ENCODE data around the gene TMEM212.

TMEM212 gene

DNA sequence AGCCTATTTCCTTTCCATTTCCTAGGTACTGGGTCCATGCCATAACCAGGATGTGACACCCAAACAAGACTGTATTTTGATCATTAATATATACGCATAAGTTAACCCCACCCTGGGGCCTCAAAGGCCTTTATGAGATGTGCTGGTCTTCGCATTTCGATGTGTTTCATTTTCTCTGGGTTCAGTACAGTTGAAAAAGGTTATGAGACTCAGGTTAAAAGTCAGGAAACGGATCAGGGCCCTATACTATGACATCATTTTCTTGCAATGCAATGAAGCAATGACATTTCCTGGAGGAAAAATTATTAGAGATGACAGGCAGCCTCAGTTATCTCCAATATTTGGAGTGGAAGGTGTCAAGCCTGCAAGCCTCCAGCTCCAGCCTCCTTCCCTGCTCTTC is 31.7 kb downstream of the TMEM212 start:
- no peak overlapping the region for H3K23ac ChIP-seq (ENCODE audit: low read length)
- H4K8ac ChIP-seq (ENCODE audit: low read depth, low read length) = no peak overlapping the region
- no peaks in the 10 kb centered on the region for H3K9me3 ChIP-seq (ENCODE audit: insufficient read depth, low read depth, low read length)
- DNase-seq = peak; percentile 61 to 90
- no peak overlapping the region for H3K4ac ChIP-seq (ENCODE audit: low read depth, low read length)
- no peak overlapping the region for H2BK5ac ChIP-seq (ENCODE audit: low read depth, low read length, poor library complexity)
- no peak overlapping the region for H3K14ac ChIP-seq (ENCODE audit: low read length)
- H3K79me1 ChIP-seq (ENCODE audit: low read length) = peaks cover 10% of the 10 kb centered on the region
- no peak overlapping the region for H4K12ac ChIP-seq (ENCODE audit: low read depth, low read length)
- no peaks in the 10 kb centered on the region for H3K36me3 ChIP-seq (ENCODE audit: control insufficient read depth in 1 of 2, insufficient read depth in 2 of 2, low read length in 2 of 2)
- no peak overlapping the region for H3K18ac ChIP-seq (ENCODE audit: low read length)
- H2AFZ ChIP-seq (ENCODE audit: insufficient read depth, low read length, poor library complexity) = no peak overlapping the region
- H3K4me3 ChIP-seq (ENCODE audit: low read depth, low read length) = no peak overlapping the region
- H2BK120ac ChIP-seq (ENCODE audit: insufficient read depth, low read length, poor library complexity) = peak overlapping the region; percentile 72
- H2AK5ac ChIP-seq (ENCODE audit: low read length) = no peak overlapping the region
- no peak overlapping the region for H3K4me2 ChIP-seq (ENCODE audit: low read length)
- H3K27me3 ChIP-seq (ENCODE audit: insufficient read depth, low read length) = no peaks in the 10 kb centered on the region
- H3K9ac ChIP-seq (ENCODE audit: low read length) = no peak overlapping the region
- H3K79me2 ChIP-seq (ENCODE audit: control insufficient read depth, insufficient read depth, low read length, poor library complexity) = no peaks in the 10 kb centered on the region
- H3K27ac ChIP-seq (ENCODE audit: low read depth, low read length) = peak overlapping the region; percentile 91
- no CpG with 5 or more reads among the region's 4 CpGs for WGBS (ENCODE audit: extremely low coverage, insufficient coverage, insufficient read length)
- H3K4me1 ChIP-seq (ENCODE audit: control insufficient read depth in 1 of 2, insufficient read depth in 2 of 2, low read length in 2 of 2) = peaks cover 4 to 21% of the 10 kb centered on the region in 2 experiments
- H4K91ac ChIP-seq (ENCODE audit: low read depth, low read length) = no peak overlapping the region
- H2BK12ac ChIP-seq (ENCODE audit: low read length) = peak overlapping the region; percentile 73

DNA sequence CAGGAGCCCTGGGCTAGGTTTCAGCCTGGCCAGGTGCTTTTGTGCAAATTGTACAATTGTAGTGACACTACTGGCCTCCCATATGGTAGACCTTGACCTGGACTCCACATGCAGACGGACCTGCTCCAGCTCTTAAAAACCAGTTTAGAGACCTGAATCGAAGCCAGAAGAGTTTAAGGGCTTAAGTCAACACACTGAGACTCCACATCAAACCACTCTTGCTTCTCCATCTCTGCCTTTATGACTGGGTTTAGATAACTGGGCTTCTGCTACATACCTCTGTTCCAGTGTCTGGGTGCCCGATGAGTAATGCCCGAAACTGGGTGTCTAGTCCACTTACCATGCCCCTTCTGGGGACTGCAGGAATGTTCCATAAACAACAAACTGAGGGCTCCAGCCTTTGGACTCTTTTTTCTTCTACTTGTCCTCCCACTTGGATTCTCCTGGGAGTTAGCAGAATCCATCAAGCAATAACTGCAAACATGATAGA is 32.8 kb downstream of the TMEM212 start:
- Histone ChIP-seq H3K4ac (ENCODE audit: low read depth, low read length) (no peak overlapping the region), H3K23ac (ENCODE audit: low read length) (no peak overlapping the region)
- no CpG with 5 or more reads among the region's 4 CpGs for WGBS (ENCODE audit: extremely low coverage, insufficient coverage, insufficient read length)

DNA sequence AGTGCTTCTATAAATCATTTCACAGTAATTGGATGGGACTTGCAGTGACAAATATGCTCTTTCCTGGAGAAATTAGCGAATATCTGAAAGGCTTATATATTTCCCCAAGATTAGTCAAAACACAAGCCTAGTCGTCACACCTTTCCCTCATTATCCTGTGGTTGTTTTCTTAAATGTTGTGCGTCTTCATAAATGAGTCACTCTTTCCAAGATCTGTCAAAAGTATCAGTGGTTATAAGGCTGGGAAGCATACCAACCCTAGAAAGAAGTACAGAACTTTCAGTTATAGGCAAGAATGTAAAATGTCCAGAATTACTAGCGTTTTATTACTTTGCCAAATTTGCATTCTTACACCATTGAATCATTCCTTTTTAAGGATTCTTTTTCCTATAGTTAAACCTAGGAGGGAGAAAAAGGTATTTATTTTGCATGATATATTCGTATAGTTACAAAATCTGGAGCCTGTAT is 33.6 kb downstream of the TMEM212 start:
- Histone ChIP-seq H2BK120ac (ENCODE audit: insufficient read depth, low read length, poor library complexity) (no peak overlapping the region), H3K4me1 (ENCODE audit: control insufficient read depth in 1 of 2, insufficient read depth in 2 of 2, low read length in 2 of 2) (peaks cover 4 to 21% of the 10 kb centered on the region in 2 experiments), H2BK5ac (ENCODE audit: low read depth, low read length, poor library complexity) (no peak overlapping the region), H3K36me3 (ENCODE audit: control insufficient read depth in 1 of 2, insufficient read depth in 2 of 2, low read length in 2 of 2) (no peaks in the 10 kb centered on the region), H2BK12ac (ENCODE audit: low read length) (no peak overlapping the region), H3K18ac (ENCODE audit: low read length) (no peak overlapping the region), H3K4me3 (ENCODE audit: low read depth, low read length) (no peak overlapping the region), H3K79me1 (ENCODE audit: low read length) (peaks cover 10% of the 10 kb centered on the region), H3K4ac (ENCODE audit: low read depth, low read length) (no peak overlapping the region), H3K27me3 (ENCODE audit: insufficient read depth, low read length) (no peaks in the 10 kb centered on the region), H3K79me2 (ENCODE audit: control insufficient read depth, insufficient read depth, low read length, poor library complexity) (no peaks in the 10 kb centered on the region), H3K23ac (ENCODE audit: low read length) (no peak overlapping the region), H2AK5ac (ENCODE audit: low read length) (no peak overlapping the region), H3K9me3 (ENCODE audit: insufficient read depth, low read depth, low read length) (no peaks in the 10 kb centered on the region), H3K4me2 (ENCODE audit: low read length) (no peak overlapping the region), H2AFZ (ENCODE audit: insufficient read depth, low read length, poor library complexity) (no peak overlapping the region), H4K91ac (ENCODE audit: low read depth, low read length) (no peak overlapping the region), H4K12ac (ENCODE audit: low read depth, low read length) (no peak overlapping the region), H3K14ac (ENCODE audit: low read length) (no peak overlapping the region), H3K27ac (ENCODE audit: low read depth, low read length) (no peak overlapping the region), H3K9ac (ENCODE audit: low read length) (no peak overlapping the region), H4K8ac (ENCODE audit: low read depth, low read length) (no peak overlapping the region)
- WGBS (ENCODE audit: extremely low coverage, insufficient coverage, insufficient read length) = no CpG with 5 or more reads among the region's 5 CpGs
- peak; percentile 35 to 82 for DNase-seq

More for the DNA sequence above, 32.8 kb downstream of the TMEM212 start:
- Histone ChIP-seq H2BK12ac (ENCODE audit: low read length) (peak overlapping the region; percentile 0), H3K36me3 (ENCODE audit: control insufficient read depth in 1 of 2, insufficient read depth in 2 of 2, low read length in 2 of 2) (no peaks in the 10 kb centered on the region), H3K27ac (ENCODE audit: low read depth, low read length) (peak overlapping the region; percentile 8), H2BK120ac (ENCODE audit: insufficient read depth, low read length, poor library complexity) (no peak overlapping the region), H3K14ac (ENCODE audit: low read length) (peak overlapping the region; percentile 57), H3K9me3 (ENCODE audit: insufficient read depth, low read depth, low read length) (no peaks in the 10 kb centered on the region), H4K91ac (ENCODE audit: low read depth, low read length) (peak overlapping the region; percentile 3), H4K8ac (ENCODE audit: low read depth, low read length) (no peak overlapping the region), H2BK5ac (ENCODE audit: low read depth, low read length, poor library complexity) (peak overlapping the region; percentile 55), H2AK5ac (ENCODE audit: low read length) (peak overlapping the region; percentile 60), H3K27me3 (ENCODE audit: insufficient read depth, low read length) (no peaks in the 10 kb centered on the region), H2AFZ (ENCODE audit: insufficient read depth, low read length, poor library complexity) (peak overlapping the region; percentile 45), H3K4me3 (ENCODE audit: low read depth, low read length) (no peak overlapping the region), H3K4me1 (ENCODE audit: control insufficient read depth in 1 of 2, insufficient read depth in 2 of 2, low read length in 2 of 2) (peaks cover 4 to 21% of the 10 kb centered on the region in 2 experiments), H3K18ac (ENCODE audit: low read length) (no peak overlapping the region), H3K4me2 (ENCODE audit: low read length) (no peak overlapping the region), H3K79me2 (ENCODE audit: control insufficient read depth, insufficient read depth, low read length, poor library complexity) (no peaks in the 10 kb centered on the region), H3K9ac (ENCODE audit: low read length) (no peak overlapping the region), H3K79me1 (ENCODE audit: low read length) (peaks cover 10% of the 10 kb centered on the region), H4K12ac (ENCODE audit: low read depth, low read length) (no peak overlapping the region)
- DNase-seq = peak in 1 of 2 donors; percentile 6

DNA sequence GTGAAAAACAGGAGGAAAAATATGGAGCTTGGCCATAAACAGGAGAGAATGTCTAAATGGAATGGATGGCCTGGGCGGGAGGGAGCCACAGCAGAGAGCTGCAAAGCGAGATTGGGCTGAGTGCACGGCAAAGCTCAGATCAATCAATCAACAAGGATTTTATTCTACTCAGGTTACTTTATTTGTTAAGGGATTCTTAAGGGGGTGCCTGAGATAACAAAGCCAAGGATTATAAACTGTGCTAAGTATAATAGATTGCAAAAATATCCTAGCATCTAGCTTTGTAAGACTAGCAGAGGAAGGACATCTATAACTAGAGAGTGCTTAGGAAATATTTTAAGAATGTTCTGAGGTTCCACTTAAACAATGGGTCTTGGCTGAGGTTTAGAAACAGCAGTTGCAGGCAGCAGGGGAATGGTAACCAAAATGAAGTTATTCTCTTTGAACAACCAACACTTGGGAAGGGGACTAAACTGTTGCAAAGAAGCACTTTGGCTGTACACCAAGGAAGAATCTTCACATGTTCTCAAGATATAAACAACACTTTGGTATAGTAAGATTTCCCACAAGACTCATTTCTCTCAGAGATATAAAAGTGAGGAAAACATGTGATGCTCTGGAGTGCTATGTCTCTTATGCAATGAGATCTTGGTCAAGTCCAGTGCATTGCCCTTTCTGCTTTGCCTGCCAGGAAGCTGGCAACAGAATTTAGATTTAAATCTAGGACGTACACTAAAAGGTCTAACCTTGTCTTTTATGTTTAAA is 35.5 kb downstream of the TMEM212 start:
- Histone ChIP-seq H3K79me2 (ENCODE audit: control insufficient read depth, insufficient read depth, low read length, poor library complexity) (no peaks in the 10 kb centered on the region), H2BK5ac (ENCODE audit: low read depth, low read length, poor library complexity) (no peak overlapping the region), H3K9me3 (ENCODE audit: insufficient read depth, low read depth, low read length) (no peaks in the 10 kb centered on the region), H3K27me3 (ENCODE audit: insufficient read depth, low read length) (no peaks in the 10 kb centered on the region), H3K79me1 (ENCODE audit: low read length) (peaks cover 8% of the 10 kb centered on the region), H3K36me3 (ENCODE audit: control insufficient read depth in 1 of 2, insufficient read depth in 2 of 2, low read length in 2 of 2) (no peaks in the 10 kb centered on the region), H4K12ac (ENCODE audit: low read depth, low read length) (no peak overlapping the region), H2BK12ac (ENCODE audit: low read length) (no peak overlapping the region), H3K4me2 (ENCODE audit: low read length) (no peak overlapping the region), H3K14ac (ENCODE audit: low read length) (no peak overlapping the region), H3K18ac (ENCODE audit: low read length) (no peak overlapping the region), H2BK120ac (ENCODE audit: insufficient read depth, low read length, poor library complexity) (peak overlapping the region; percentile 72), H4K91ac (ENCODE audit: low read depth, low read length) (no peak overlapping the region), H3K9ac (ENCODE audit: low read length) (no peak overlapping the region), H3K4me3 (ENCODE audit: low read depth, low read length) (no peak overlapping the region), H3K23ac (ENCODE audit: low read length) (no peak overlapping the region), H3K27ac (ENCODE audit: low read depth, low read length) (peak overlapping the region; percentile 38), H2AFZ (ENCODE audit: insufficient read depth, low read length, poor library complexity) (no peak overlapping the region), H4K8ac (ENCODE audit: low read depth, low read length) (no peak overlapping the region), H2AK5ac (ENCODE audit: low read length) (no peak overlapping the region), H3K4me1 (ENCODE audit: control insufficient read depth in 1 of 2, insufficient read depth in 2 of 2, low read length in 2 of 2) (peaks cover 4 to 21% of the 10 kb centered on the region in 2 experiments), H3K4ac (ENCODE audit: low read depth, low read length) (no peak overlapping the region)
- peak in 1 of 2 donors; percentile 12 for DNase-seq
- no CpG with 5 or more reads among the region's 4 CpGs for WGBS (ENCODE audit: extremely low coverage, insufficient coverage, insufficient read length)

Measured in trophoblast cell (in vitro differentiated cells and primary cell).